Liver (tissue), 9 donors: ENCODE measurements around the gene TPX2. TPM values are rescaled to one million over a fixed set of nuclear protein-coding genes. Genes with fewer than 3 reads are reported as not detected.
A peak's percentile ranks its signal among the peaks of the same experiment; 100 is the strongest.

Source experiments
- DNase-seq: peaks from one replicate; pipeline ENCODE4 v3.0.0-alpha.2; 2017; ENCODE audit warnings: low spot score
- H3K27ac ChIP-seq, 2 donors: one replicate each; pipeline ENCODE4 v1.7.0; 2013; ENCODE audit warnings: inconsistent platforms in 2 of 2, low read length in 2 of 2, control low read depth in 1 of 2, low read depth in 1 of 2, mild to moderate bottlenecking in 1 of 2
- H3K27me3 ChIP-seq, 4 donors: one replicate each; pipeline versions ENCODE4 v1.6.1 to v1.7.0; 2013; ENCODE audit warnings: low read length in 3 of 4, inconsistent platforms in 1 of 4, mild to moderate bottlenecking in 1 of 4, moderate library complexity in 1 of 4; ENCODE audit not compliant: control insufficient read depth in 4 of 4, insufficient read depth in 4 of 4
- H3K36me3 ChIP-seq, 4 donors: one replicate each; pipeline versions ENCODE4 v1.6.1 to v1.7.0; 2013; ENCODE audit warnings: low read length in 3 of 4, mild to moderate bottlenecking in 3 of 4, low read depth in 1 of 4, moderate library complexity in 1 of 4; ENCODE audit not compliant: control insufficient read depth in 4 of 4, insufficient read depth in 3 of 4
- H3K4me1 ChIP-seq, 4 donors: one replicate each; pipeline versions ENCODE4 v1.6.1 to v1.7.0; 2013; ENCODE audit warnings: low read length in 3 of 4, mild to moderate bottlenecking in 3 of 4, moderate library complexity in 1 of 4; ENCODE audit not compliant: control insufficient read depth in 4 of 4, insufficient read depth in 4 of 4
- H3K4me3 ChIP-seq, 3 donors: one replicate each; pipeline versions ENCODE4 v1.6.1 to v1.7.0; 2013; ENCODE audit warnings: low read length in 3 of 3, control low read depth in 1 of 3, low read depth in 1 of 3, mild to moderate bottlenecking in 1 of 3
- H3K9ac ChIP-seq, 2 donors: one replicate each; pipeline ENCODE4 v1.7.0; 2013; ENCODE audit warnings: low read length in 2 of 2, mild to moderate bottlenecking in 2 of 2, moderate library complexity in 2 of 2, control low read depth in 1 of 2, low read depth in 1 of 2
- H3K9me3 ChIP-seq, 4 donors: one replicate each; pipeline versions ENCODE4 v1.6.1 to v1.7.0; 2013; ENCODE audit warnings: low read length in 3 of 4; ENCODE audit not compliant: control insufficient read depth in 4 of 4
- FOXA1 ChIP-seq: IDR thresholded peaks from 2 replicates; pipeline ENCODE4 v1.6.1; 2016; ENCODE audit warnings: antibody characterized with exemption
- FOXA2 ChIP-seq: IDR thresholded peaks from 2 replicates; pipeline ENCODE4 v1.6.1; 2016; ENCODE audit warnings: antibody characterized with exemption
- HNF4A ChIP-seq, 2 donors: conservative IDR thresholded peaks; 2 replicates each; pipeline ENCODE4 v1.6.1; 2016; ENCODE audit warnings: antibody characterized with exemption in 2 of 2, mild to moderate bottlenecking in 2 of 2
- HNF4G ChIP-seq: IDR thresholded peaks from 2 replicates; pipeline ENCODE4 v1.6.1; 2016; ENCODE audit warnings: antibody characterized with exemption
- JUND ChIP-seq, 2 donors: IDR thresholded peaks; 2 replicates each; pipeline ENCODE4 v1.6.1; 2016; ENCODE audit warnings: antibody characterized with exemption in 2 of 2
- NR2F2 ChIP-seq: IDR thresholded peaks from 2 replicates; pipeline ENCODE4 v1.6.1; 2016; ENCODE audit warnings: antibody characterized with exemption
- RXRA ChIP-seq, 2 donors: IDR thresholded peaks; 2 replicates each; pipeline ENCODE4 v1.6.1; 2017 to 2018; ENCODE audit warnings: antibody characterized with exemption in 2 of 2, mild to moderate bottlenecking in 1 of 2
- SP1 ChIP-seq: IDR thresholded peaks from 2 replicates; pipeline ENCODE4 v1.6.1; 2018; ENCODE audit warnings: antibody characterized with exemption, mild to moderate bottlenecking
- TAF1 ChIP-seq: conservative IDR thresholded peaks from 2 replicates; pipeline ENCODE4 v1.6.1; 2016; ENCODE audit warnings: antibody characterized with exemption, mild to moderate bottlenecking
- YY1 ChIP-seq: IDR thresholded peaks from 2 replicates; pipeline ENCODE4 v1.6.1; 2016; ENCODE audit warnings: antibody characterized with exemption, mild to moderate bottlenecking
- WGBS: extraction: QIAGEN DNeasy Blood & Tissue Kit; methylation state at CpG from one replicate; pipeline ENCODE4 v1.1.7; 2013; 5-methylcytosine and 5-hydroxymethylcytosine counted together
- polyA plus RNA-seq, 2 donors: library from polyadenylated mRNA; stranded (reverse) in 1 of 2; unstranded in 1 of 2; fragments of 200-250 nt in 1 of 2; fragments of >200 nt in 1 of 2; fragmentation: Nextera tagmentation in 1 of 2; extraction: Ambion mirVana in 1 of 2; gene quantifications; one replicate each; pipeline versions ENCODE4 v1.2.1 to v1.2.3, GENCODE V29; 2013 to 2015
- total RNA-seq, 2 donors: library from RNA; depleted of rRNA; stranded (reverse); fragments of >200 nt; gene quantifications; one replicate each; pipeline ENCODE4 v1.2.3, GENCODE V29; 2014
- TF ChIP-seq, protein P1 (sequence below): IDR thresholded peaks from 2 replicates; pipeline ENCODE4 v1.6.1; 2016; ENCODE audit warnings: antibody characterized with exemption, mild to moderate bottlenecking
- TF ChIP-seq, protein P2 (sequence below): IDR thresholded peaks from 2 replicates; pipeline ENCODE4 v1.6.1; 2016; ENCODE audit warnings: antibody characterized with exemption
- TF ChIP-seq, protein P3 (sequence below): IDR thresholded peaks from 2 replicates; pipeline ENCODE4 v1.6.1; 2016; ENCODE audit warnings: antibody characterized with exemption
- TF ChIP-seq, protein P4 (sequence below): IDR thresholded peaks from 2 replicates; pipeline ENCODE4 v1.6.1; 2016; ENCODE audit warnings: antibody characterized with exemption
- donor health status: healthy.
- donor health status: healthy.
- donor health status: healthy.
- donor health status: healthy.
- donor health status: healthy.

The TPX2 gene
- total and polyA plus RNA-seq, 4 donors, result 1.1 to 40.8 (median 2.4) TPM

DNA sequence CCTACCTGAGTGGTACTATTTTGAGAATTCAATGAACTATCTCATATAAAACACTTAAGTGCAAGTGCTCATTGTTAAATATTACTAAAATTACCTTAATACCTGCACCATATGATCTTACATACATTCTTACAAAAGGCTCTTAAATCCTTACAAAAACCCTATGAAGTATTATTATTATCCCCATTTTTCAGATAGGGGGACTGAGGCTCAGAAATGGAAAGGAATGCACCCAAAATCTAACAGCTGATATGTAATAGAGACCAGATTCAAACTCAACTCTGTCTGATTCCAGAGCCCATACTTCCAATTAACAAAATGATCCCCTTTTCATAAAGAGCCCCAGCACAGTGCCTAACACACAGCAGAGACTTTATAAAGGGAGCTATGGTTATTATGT is 33.9 kb upstream of the TPX2 start (continued):
- TF ChIP-seq, protein P1, sequence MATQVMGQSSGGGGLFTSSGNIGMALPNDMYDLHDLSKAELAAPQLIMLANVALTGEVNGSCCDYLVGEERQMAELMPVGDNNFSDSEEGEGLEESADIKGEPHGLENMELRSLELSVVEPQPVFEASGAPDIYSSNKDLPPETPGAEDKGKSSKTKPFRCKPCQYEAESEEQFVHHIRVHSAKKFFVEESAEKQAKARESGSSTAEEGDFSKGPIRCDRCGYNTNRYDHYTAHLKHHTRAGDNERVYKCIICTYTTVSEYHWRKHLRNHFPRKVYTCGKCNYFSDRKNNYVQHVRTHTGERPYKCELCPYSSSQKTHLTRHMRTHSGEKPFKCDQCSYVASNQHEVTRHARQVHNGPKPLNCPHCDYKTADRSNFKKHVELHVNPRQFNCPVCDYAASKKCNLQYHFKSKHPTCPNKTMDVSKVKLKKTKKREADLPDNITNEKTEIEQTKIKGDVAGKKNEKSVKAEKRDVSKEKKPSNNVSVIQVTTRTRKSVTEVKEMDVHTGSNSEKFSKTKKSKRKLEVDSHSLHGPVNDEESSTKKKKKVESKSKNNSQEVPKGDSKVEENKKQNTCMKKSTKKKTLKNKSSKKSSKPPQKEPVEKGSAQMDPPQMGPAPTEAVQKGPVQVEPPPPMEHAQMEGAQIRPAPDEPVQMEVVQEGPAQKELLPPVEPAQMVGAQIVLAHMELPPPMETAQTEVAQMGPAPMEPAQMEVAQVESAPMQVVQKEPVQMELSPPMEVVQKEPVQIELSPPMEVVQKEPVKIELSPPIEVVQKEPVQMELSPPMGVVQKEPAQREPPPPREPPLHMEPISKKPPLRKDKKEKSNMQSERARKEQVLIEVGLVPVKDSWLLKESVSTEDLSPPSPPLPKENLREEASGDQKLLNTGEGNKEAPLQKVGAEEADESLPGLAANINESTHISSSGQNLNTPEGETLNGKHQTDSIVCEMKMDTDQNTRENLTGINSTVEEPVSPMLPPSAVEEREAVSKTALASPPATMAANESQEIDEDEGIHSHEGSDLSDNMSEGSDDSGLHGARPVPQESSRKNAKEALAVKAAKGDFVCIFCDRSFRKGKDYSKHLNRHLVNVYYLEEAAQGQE, result no peak
- TF ChIP-seq HNF4G, result no peak
- TF ChIP-seq TAF1, result no peak
- TF ChIP-seq, protein P2, sequence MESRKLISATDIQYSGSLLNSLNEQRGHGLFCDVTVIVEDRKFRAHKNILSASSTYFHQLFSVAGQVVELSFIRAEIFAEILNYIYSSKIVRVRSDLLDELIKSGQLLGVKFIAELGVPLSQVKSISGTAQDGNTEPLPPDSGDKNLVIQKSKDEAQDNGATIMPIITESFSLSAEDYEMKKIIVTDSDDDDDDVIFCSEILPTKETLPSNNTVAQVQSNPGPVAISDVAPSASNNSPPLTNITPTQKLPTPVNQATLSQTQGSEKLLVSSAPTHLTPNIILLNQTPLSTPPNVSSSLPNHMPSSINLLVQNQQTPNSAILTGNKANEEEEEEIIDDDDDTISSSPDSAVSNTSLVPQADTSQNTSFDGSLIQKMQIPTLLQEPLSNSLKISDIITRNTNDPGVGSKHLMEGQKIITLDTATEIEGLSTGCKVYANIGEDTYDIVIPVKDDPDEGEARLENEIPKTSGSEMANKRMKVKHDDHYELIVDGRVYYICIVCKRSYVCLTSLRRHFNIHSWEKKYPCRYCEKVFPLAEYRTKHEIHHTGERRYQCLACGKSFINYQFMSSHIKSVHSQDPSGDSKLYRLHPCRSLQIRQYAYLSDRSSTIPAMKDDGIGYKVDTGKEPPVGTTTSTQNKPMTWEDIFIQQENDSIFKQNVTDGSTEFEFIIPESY, result no peak
- TF ChIP-seq NR2F2, result no peak
- no peak for TF ChIP-seq RXRA (IDR thresholded peaks at IDR 0.05)
- no peak for TF ChIP-seq FOXA2
- no peak for TF ChIP-seq FOXA1
- TF ChIP-seq, protein P3, sequence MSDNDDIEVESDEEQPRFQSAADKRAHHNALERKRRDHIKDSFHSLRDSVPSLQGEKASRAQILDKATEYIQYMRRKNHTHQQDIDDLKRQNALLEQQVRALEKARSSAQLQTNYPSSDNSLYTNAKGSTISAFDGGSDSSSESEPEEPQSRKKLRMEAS, result no peak

DNA sequence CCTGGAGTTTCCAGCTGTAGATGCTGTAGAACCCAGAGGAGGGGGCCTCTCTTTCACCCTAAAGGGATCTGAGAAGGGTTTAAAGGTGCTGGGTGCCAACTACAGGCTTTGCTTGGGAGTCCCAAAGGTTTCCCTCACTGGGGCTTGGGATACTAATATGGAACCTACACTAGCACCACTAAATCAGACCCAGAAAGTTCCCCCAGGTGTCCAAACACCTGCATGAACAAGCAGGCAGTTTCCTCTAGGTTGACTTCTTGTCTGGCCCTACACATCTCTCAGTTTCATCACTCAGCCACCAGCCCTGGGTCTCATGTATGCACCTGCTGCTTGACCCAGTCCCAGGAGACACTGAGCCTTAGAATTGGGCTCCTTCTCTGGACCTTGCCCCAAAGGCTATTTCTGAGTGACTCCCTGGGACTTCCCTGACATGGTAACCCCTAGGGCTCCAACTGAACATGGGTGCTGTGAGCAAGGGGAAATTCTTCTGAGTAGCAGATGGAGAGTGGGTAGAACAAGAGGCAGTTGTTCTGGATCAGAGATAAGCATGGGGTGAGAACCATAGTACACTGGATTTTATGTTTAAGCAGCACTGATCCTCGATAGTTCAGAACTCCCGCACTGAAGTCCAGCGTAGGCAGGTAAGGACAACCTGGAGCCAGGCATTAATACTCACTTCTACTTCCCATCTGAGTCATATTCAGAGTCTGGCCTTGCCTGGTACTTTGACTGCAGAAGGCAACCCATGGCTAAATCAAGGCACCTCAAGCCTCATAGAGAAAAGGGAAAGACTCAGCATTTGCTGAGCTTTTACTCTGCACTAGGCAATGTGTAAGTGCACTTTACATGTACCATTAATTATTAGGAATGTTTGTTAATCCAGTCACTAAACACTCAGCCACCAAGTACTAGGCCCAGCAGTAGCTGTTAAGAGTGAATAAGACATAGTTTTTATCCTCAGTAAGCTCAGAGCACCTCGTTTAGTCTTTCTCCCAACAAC is 33.2 kb upstream of the TPX2 start:
- TF ChIP-seq, protein P2, result no peak
- TF ChIP-seq JUND (IDR thresholded peaks at IDR 0.05), result no peak
- no peak for TF ChIP-seq SP1
- no peak for TF ChIP-seq HNF4A (conservative IDR thresholded peaks at IDR 0.05)
- TF ChIP-seq, protein P4, sequence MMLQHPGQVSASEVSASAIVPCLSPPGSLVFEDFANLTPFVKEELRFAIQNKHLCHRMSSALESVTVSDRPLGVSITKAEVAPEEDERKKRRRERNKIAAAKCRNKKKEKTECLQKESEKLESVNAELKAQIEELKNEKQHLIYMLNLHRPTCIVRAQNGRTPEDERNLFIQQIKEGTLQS, result no peak
- TF ChIP-seq YY1, result no peak
- TF ChIP-seq TAF1, result no peak
- no peak for TF ChIP-seq RXRA (IDR thresholded peaks at IDR 0.05)
- Histone ChIP-seq H3K9me3 (no peaks in the 10 kb centered on the region), H3K27me3 (no peaks in the 10 kb centered on the region), H3K4me1 (peaks cover 20 to 66% (median 51%) of the 10 kb centered on the region in 4 donors), H3K9ac (no peak overlapping the region), H3K27ac (peak overlapping the region; percentile 27 to 54), H3K36me3 (peaks cover 0 to 5% (median 3%) of the 10 kb centered on the region in 4 donors), H3K4me3 (no peak overlapping the region)
- DNase-seq, result no peak
- WGBS, result 85% methylated on average over 4 of the region's 4 CpGs
